GM21423 (cell line): ENCODE data around the gene USP53.
"Not testable (repeated sequence)": the region's sequence is repeated elsewhere in the genome, so short reads cannot be mapped to it uniquely, and the experiment has no call there.

Experiments
- ATAC-seq: cut with Tn5 transposase; IDR thresholded peaks from one replicate; pipeline ENCODE4 v1.9.1; 2021; ENCODE audit warnings: mild to moderate bottlenecking, moderate library complexity; ENCODE audit not compliant: unreplicated experiment

The USP53 gene

DNA sequence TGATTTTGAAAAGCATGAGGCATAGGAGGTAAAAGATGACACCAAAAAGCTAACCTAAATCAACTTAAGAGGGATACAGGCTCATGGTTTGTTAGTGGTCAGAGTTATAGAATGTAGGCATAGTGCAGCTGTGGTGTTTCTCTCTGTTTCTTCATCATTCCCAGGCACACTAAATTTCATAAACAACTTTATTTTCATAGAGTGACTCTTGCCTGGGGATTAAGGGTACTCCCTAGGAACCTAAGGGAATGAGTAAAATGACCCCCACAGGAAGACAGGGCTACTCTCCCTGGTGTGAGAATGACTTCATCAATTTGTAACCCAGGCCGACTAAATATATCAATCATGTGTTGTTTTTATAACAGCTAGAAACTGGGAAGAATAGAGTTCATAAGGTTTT is 98.3 kb downstream of the USP53 start:
- ATAC-seq = no peak

DNA sequence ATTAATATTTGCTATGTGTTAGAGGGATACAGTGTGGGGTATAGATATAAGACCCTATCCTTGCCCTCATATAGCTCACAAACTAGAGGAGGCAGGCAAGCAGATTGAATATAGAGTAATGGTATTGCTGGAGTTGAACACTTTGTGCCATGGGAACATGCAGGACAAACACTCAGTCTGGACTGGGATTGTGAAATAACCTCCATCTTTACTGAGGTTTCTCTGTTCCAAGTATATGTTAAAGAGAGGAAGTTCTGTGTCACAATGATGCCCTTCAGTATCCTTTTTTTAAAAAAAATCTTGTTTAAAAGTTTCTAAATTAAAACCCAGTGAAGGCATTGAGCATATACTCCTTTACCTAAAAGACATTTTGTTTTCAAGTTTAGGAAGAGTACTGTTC is 100.7 kb downstream of the USP53 start:
- no peak for ATAC-seq

DNA sequence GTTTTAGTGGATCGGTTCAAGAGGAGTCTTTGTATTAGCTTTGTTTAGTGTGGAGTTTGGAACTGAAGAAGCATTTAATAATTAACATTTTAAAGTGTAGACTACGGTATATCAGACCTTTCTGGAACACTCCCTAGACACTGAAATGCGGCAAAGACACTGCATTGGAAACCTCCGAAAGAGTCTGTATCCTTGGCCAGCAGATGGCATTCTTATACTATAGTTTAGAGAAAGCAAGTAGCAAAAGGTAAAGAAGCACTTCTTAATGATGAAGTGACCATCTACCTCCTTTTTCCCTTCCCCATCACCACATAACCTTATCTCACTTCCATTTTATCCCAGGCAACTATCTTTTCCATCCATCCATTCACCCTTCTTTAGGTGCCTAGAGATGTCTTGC is 101.8 kb downstream of the USP53 start:
- ATAC-seq = peak; percentile 62

DNA sequence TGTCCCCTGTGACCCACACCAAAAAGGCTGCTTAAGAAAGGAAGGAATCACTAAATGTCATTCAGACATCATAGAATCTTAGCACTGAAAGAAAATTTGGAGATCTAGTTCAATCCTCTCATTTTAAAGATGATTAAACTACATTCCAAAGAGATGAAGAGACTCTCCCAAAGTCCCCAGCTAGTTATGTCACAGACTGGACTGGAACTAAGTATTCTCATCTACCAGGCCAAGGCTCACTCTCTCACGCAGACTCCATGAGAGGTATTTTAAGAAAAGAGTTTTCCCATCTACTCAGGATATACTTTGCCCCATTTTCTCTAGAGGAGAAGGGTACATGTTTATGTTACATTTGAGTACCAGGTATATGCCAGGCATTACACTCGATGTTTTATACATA is 102.5 kb downstream of the USP53 start:
- no peak for ATAC-seq

DNA sequence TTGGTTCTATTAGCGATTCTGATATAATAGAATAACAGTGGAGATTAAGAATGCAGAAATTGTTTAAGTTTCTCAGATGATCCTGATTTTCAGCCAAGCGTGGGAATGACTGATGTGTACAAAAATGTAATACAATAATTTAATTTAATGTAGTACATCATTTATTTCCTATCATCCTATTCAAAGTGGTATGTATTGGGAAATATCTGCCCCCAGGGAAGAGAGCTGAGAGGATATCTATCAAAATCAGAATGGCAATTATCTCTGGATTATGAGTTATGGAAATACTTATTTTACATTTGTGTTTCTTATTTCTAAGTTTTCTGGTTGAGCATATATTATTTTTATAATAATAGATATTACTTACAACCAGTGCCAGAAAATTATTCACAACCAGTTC is 105.5 kb downstream of the USP53 start:
- ATAC-seq = no peak

DNA sequence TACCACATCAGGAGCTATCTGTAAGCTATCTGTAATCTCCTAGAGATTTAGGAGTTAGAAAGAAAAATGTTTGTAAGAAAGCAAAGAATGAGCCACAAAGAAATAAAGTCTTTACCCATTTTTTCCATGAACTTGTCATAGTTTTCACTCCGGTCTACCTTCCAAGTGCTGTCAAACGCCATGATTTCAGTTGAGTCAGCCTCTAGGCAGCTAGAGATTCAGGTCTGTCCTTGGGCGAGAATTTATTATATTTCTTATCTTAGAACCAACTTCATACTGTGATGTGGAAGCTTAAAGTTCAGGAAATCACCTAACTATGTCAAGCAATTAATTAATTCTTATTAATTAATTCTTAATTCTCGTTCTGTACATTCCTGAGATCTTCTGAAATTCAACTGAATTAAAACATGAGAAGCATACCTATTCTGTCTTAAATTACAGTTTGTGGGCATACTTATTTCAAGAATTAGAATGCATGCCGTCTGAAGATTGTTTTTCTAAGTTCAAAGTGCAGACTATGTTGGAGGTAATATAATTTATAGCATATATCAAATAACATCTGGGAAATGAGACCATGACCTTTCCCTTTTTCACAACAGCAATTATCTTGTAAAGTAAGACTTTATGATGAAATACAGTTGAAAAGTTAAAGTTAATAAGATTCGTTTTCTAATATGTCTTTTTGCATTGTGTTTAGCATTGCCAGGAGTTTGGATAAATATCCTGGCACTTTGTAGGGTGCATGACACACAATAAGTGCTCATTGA is 109.6 kb downstream of the USP53 start, which contains the start of gene FABP2:
TSS of gene FABP2 (minus strand) at position 218 of the 767 bp plus-strand sequence. CDS start at position 182, 36 bp downstream.
- no peak for ATAC-seq

DNA sequence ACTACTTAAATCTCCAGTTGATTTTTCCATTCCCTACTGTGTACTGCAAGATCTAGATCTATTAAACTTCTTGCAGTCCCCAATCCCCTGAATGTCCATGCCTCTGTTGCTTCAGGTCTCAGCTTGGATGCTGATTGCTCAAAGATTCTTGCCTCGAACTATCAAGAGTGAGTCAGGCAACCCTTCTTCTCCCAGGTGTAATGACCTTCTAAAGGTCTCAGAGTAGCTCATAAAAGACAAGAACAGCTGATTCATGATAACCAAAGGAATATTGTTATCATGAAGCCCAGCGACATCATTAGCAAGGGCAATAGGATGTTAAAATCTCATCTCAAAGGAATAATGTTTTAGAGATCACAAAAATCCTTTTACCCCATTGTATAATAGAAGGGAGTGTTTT is 116.2 kb downstream of the USP53 start:
- ATAC-seq = no peak

DNA sequence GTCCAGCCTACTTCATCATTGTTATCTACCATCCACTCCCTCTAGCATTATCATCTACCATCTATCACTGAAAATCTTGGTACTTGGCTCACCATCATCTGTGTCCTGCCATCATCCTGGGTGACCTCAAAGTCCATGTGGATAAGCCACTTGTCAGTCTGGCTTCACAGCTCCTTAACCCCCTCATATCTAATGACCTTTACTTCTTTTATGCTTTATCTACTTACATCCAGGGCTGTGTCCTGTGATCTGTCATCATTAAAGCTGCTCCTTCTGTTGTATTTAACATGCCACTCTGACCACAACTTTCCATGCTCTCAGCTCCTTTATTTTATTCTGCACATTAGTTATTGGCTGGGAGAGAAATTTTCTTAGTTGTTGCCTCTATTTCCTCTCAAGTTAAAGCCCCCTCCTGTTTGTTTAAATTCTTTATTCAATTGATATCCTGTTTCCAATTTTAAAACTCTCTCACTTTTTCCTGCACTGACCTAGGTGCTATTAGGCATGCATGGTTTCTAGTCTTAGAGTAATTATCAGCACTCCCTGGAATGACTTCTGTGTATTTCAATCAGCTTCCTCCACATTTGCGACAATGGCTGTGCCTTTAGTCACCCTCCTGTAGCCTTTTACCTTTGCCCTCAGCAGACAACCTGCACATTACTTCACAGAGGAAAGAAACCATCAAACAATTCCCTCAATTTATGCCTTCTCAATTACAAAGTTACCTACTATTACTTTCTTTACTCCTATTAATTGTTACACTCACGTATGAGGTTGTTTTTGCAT is 117.5 kb downstream of the USP53 start:
- ATAC-seq = no peak

DNA sequence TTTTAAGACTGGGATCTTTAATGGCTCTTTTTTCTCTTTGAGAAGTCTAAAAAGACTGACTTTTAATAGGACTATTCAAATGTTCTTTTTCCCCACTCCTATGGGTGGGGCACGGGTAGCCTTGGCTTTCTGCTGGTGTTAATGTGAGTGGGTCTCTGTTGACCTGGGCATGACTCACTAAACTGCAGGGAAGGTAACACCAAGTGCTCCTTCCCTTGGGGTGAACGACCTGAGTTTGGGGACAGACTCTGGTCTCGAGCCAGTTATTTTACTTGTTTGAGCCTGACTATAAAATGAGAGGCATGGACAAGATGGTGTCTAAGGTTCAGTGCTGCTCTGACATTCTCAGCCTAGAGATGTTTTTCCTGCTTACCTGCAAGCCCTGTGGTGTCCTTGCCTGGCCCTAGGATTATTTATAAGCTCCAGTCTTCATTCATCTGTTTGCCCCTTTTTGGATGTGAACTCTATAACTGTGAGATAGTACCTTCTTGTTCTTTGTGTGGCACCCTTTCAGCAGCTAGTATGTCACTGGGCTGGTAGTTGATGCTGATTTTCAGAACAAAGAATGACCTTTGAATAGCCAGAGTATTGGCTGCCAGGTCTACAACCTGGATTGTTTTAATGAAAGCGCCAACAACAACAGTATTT is 123.9 kb downstream of the USP53 start:
- ATAC-seq = not testable (repeated sequence)

DNA sequence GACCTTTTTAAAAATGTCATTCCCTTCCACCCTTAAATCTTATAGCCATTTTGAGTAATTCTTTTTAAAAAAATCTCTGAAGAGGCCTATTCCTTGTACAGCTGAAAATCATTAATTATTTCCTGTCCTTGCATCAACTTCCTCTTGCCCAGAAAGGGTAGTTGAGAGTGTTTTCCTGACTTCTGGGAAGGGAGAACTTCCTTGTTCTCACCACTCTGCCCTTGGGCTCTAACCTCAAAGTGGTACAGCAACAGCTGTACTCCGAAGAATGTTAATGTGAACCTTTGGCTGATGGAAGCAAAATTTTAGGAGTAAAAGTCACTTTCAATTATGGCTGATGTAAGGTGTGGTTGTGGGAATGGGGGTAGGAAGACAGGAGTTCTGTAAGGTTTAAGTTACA is 124.5 kb downstream of the USP53 start:
- no peak for ATAC-seq

DNA sequence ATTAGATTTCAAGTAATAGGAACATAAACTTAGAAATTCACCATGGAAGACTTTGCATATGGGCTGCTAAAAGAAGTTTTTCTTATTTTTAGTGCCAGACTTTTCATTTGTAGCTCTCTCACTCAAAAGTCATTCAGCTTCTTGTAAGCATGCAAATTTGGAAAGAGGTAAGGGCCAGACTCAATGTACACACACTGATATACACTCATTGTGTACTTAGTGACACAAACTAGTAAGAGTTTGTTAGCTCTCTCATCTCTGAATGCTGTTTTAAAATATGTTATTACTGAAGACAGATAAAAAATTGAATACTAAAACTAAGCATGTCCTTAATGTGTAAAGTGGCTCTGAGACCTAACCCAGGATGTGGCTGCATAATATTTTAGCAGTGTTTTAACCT is 127.4 kb downstream of the USP53 start:
- not testable (repeated sequence) for ATAC-seq

DNA sequence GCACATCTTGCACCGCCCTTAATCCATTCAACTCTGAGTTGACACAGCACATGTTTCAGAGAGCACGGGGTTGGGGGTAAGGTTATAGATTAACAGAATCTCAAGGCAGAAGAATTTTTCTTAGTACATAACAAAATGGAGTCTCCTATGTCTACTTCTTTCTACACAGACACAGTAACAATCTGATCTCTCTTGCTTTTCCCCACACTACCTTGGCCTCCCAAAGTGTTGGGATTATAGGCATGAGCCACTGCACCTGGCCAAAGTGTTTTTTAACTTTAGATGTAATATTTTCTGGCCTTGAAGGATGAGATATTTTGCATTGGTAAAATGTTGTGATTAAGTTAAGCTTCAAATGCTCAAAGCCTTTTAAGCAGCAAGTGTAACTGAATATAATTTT is 130.8 kb downstream of the USP53 start:
- not testable (repeated sequence) for ATAC-seq
